Measurements from ENCODE around the gene GIMAP4. TPM values are rescaled to one million over a fixed set of nuclear protein-coding genes. Genes with fewer than 3 reads are reported as not detected.

GIMAP4 gene
- total and polyA plus RNA-seq, 9 of the 15 experiments (the other 6 are each of a cell fraction or from before 2014, with no cell fraction given) = 0.42 TPM; not detected in 8

DNA sequence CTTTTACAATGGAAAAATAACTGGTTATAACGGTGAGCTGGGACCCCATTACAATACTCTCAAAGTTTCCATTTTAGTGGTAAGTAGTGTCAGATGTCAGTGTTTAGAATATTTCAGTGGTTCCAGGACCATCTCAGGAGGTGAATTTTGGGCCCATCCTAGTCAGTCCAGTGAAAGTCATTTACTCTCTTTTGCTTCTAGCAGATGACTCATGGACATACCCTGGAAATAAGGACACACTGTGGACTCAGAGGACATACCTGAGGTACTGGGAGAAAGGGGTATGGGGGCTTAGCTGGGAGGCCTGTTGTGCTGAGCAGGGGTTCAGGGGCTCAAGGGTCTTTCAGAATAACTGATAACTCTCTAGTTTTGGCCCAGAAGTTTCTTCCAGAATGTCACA is 618 bp upstream of the GIMAP4 start:
- Histone ChIP-seq H3K36me3 (ENCODE audit: control insufficient read depth, insufficient read depth, low read length) (no peaks in the 10 kb centered on the region), H3K4me1 (replicated peaks in 1 of 2; ENCODE audit: control insufficient read depth in 2 of 2, insufficient read depth in 2 of 2, low read length in 2 of 2) (no peaks in the 10 kb centered on the region), H3K9me1 (ENCODE audit: control insufficient read depth, insufficient read depth, low read length) (no peaks in the 10 kb centered on the region), H4K20me1 (replicated peaks; ENCODE audit: control insufficient read depth, insufficient read depth, low read length) (no peaks in the 10 kb centered on the region), H3K4me2 (ENCODE audit: insufficient read depth, low read length) (no peak overlapping the region), H3K9ac (ENCODE audit: insufficient read depth in 1 of 2, low read depth in 2 of 2, low read length in 2 of 2) (no peak overlapping the region), H3K27me3 (ENCODE audit: control insufficient read depth in 2 of 2, insufficient read depth in 2 of 2, low read length in 2 of 2) (peaks cover 0 to 16% of the 10 kb centered on the region in 2 experiments; a peak in 3 of 5 replicates), H3K27ac (ENCODE audit: extremely low read depth, low read depth, low read length) (no peak overlapping the region), H3K9me3 (replicated peaks; ENCODE audit: control insufficient read depth, insufficient read depth, low read depth, low read length) (no peaks in the 10 kb centered on the region), H3K79me2 (ENCODE audit: control insufficient read depth, insufficient read depth, low read length) (no peaks in the 10 kb centered on the region), H2AFZ (ENCODE audit: low read depth, low read length) (no peak overlapping the region), H3K4me3 (no peak overlapping the region)
- WGBS (ENCODE audit: insufficient coverage, low coverage, missing lambda C conversion rate) = 0% methylated on average over 1 of the region's 1 CpG
- CTCF ChIA-PET (ENCODE audit: low intra/inter-chr PET ratio) = no interaction called here
- no peak for ATAC-seq
- no TSS peak for BruUV-seq (replicated peaks)
- in situ Hi-C loops (cut with MboI) = no loop called here
- FAIRE-seq = no peak
- POLR2A ChIA-PET = no interaction called here
- DNase-seq (ENCODE audit: extremely low read depth in 1 of 4, low spot score in 3 of 4) = no peak
- intact Hi-C loops (cut with micrococcal nuclease) = loop anchor here (5.0 kb wide), 1 partner anchor 119 kb away; no protein-coding TSS in a partner anchor
- TF ChIP-seq ASH1L (IDR thresholded peaks at IDR 0.05; ENCODE audit: borderline replicate concordance, low read depth, partially characterized antibody) = no peak
- TF ChIP-seq, protein P1, sequence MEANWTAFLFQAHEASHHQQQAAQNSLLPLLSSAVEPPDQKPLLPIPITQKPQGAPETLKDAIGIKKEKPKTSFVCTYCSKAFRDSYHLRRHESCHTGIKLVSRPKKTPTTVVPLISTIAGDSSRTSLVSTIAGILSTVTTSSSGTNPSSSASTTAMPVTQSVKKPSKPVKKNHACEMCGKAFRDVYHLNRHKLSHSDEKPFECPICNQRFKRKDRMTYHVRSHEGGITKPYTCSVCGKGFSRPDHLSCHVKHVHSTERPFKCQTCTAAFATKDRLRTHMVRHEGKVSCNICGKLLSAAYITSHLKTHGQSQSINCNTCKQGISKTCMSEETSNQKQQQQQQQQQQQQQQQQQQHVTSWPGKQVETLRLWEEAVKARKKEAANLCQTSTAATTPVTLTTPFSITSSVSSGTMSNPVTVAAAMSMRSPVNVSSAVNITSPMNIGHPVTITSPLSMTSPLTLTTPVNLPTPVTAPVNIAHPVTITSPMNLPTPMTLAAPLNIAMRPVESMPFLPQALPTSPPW (CRISPR knock-in tag; IDR thresholded peaks at IDR 0.05) = no peak
- TF ChIP-seq CREB1 (IDR thresholded peaks at IDR 0.05) = no peak
- TF ChIP-seq CREB1 (CRISPR knock-in tag; IDR thresholded peaks at IDR 0.05) = no peak
- TF ChIP-seq SIRT6 (IDR thresholded peaks at IDR 0.05; ENCODE audit: low read depth, low read length) = no peak
- TF ChIP-seq ZNF644 (tag; IDR thresholded peaks at IDR 0.05; ENCODE audit: low read depth) = no peak
- TF ChIP-seq, protein P2, sequence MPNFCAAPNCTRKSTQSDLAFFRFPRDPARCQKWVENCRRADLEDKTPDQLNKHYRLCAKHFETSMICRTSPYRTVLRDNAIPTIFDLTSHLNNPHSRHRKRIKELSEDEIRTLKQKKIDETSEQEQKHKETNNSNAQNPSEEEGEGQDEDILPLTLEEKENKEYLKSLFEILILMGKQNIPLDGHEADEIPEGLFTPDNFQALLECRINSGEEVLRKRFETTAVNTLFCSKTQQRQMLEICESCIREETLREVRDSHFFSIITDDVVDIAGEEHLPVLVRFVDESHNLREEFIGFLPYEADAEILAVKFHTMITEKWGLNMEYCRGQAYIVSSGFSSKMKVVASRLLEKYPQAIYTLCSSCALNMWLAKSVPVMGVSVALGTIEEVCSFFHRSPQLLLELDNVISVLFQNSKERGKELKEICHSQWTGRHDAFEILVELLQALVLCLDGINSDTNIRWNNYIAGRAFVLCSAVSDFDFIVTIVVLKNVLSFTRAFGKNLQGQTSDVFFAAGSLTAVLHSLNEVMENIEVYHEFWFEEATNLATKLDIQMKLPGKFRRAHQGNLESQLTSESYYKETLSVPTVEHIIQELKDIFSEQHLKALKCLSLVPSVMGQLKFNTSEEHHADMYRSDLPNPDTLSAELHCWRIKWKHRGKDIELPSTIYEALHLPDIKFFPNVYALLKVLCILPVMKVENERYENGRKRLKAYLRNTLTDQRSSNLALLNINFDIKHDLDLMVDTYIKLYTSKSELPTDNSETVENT (CRISPR knock-in tag; IDR thresholded peaks at IDR 0.05) = no peak
- TF ChIP-seq TRIM25 (IDR thresholded peaks at IDR 0.05; ENCODE audit: borderline replicate concordance) = no peak
- TF ChIP-seq TAF1 (IDR thresholded peaks at IDR 0.05; ENCODE audit: control insufficient read depth, extremely low read depth, insufficient read depth, low read length, severe bottlenecking) = no peak
- TF ChIP-seq SNIP1 (IDR thresholded peaks at IDR 0.05; ENCODE audit: low read depth) = no peak
- TF ChIP-seq, protein P3, sequence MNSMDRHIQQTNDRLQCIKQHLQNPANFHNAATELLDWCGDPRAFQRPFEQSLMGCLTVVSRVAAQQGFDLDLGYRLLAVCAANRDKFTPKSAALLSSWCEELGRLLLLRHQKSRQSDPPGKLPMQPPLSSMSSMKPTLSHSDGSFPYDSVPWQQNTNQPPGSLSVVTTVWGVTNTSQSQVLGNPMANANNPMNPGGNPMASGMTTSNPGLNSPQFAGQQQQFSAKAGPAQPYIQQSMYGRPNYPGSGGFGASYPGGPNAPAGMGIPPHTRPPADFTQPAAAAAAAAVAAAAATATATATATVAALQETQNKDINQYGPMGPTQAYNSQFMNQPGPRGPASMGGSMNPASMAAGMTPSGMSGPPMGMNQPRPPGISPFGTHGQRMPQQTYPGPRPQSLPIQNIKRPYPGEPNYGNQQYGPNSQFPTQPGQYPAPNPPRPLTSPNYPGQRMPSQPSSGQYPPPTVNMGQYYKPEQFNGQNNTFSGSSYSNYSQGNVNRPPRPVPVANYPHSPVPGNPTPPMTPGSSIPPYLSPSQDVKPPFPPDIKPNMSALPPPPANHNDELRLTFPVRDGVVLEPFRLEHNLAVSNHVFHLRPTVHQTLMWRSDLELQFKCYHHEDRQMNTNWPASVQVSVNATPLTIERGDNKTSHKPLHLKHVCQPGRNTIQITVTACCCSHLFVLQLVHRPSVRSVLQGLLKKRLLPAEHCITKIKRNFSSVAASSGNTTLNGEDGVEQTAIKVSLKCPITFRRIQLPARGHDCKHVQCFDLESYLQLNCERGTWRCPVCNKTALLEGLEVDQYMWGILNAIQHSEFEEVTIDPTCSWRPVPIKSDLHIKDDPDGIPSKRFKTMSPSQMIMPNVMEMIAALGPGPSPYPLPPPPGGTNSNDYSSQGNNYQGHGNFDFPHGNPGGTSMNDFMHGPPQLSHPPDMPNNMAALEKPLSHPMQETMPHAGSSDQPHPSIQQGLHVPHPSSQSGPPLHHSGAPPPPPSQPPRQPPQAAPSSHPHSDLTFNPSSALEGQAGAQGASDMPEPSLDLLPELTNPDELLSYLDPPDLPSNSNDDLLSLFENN (IDR thresholded peaks at IDR 0.05; ENCODE audit: low read depth in 2 of 2, low read length in 2 of 2) = no peak
- no peak for TF ChIP-seq NR2F6 (CRISPR knock-in tag; IDR thresholded peaks at IDR 0.05)
- TF ChIP-seq TAL1 (IDR thresholded peaks at IDR 0.05) = no peak
- no peak for TF ChIP-seq RUNX1 (IDR thresholded peaks at IDR 0.05; ENCODE audit: low read depth)
- no peak for TF ChIP-seq TRIM24 (IDR thresholded peaks at IDR 0.05)

Data from K562 (cell line).